Stomach (tissue), 4 donors: Measurements from ENCODE around the gene RGSL1.

Experiments used
- CTCF ChIP-seq, 7 experiments: fragments of 450-650 bp in 4 of 7; fragments of 200-600 bp in 3 of 7; sonication (generic) in 3 of 7; IDR thresholded peaks; one replicate each; pipeline ENCODE4 v1.5.1; 2016 to 2019; ENCODE audit warnings: antibody characterized with exemption in 7 of 7, control low read depth in 2 of 7, mild to moderate bottlenecking in 1 of 7
- EP300 ChIP-seq: sonication (generic); formaldehyde crosslinking; IDR thresholded peaks from one replicate; pipeline ENCODE4 v1.6.1; 2017; ENCODE audit warnings: antibody characterized with exemption
- POLR2AphosphoS5 ChIP-seq, 3 donors: sonication (generic); formaldehyde crosslinking; IDR thresholded peaks; one replicate each; pipeline ENCODE4 v1.6.1; 2016; ENCODE audit warnings: antibody characterized with exemption in 3 of 3

- no peak for TF ChIP-seq CTCF (IDR thresholded peaks at IDR 0.05)
- no peak for TF ChIP-seq POLR2AphosphoS5 (IDR thresholded peaks at IDR 0.05)
- TF ChIP-seq EP300, result no peak
Observed at GRCh38 chr1:182507685-182508084, 57.7 kb downstream of the RGSL1 start.
